Parathyroid adenoma (tissue), 2 donors: Measurements from ENCODE around the gene LGALS7.
"Not testable (repeated sequence)": the region's sequence is repeated elsewhere in the genome, so short reads cannot be mapped to it uniquely, and the experiment has no call there.

Experiments used
- H2AFZ ChIP-seq: fragments of 300-600 bp; sonication (generic); one replicate; pipeline ENCODE4 v1.7.0; 2017; ENCODE audit warnings: antibody characterized with exemption, mild to moderate bottlenecking
- H3K27ac ChIP-seq: fragments of 300-600 bp; sonication (generic); one replicate; pipeline ENCODE4 v1.7.0; 2017
- H3K27me3 ChIP-seq: fragments of 300-600 bp; sonication (generic); one replicate; pipeline ENCODE4 v1.7.0; 2017; ENCODE audit warnings: low read length; ENCODE audit not compliant: control insufficient read depth, insufficient read depth
- H3K36me3 ChIP-seq: fragments of 300-600 bp; sonication (generic); one replicate; pipeline ENCODE4 v1.7.0; 2017; ENCODE audit warnings: low read length; ENCODE audit not compliant: control insufficient read depth, insufficient read depth
- H3K4me1 ChIP-seq: fragments of 300-600 bp; sonication (generic); one replicate; pipeline ENCODE4 v1.7.0; 2017; ENCODE audit warnings: control low read depth
- H3K4me2 ChIP-seq: fragments of 300-600 bp; sonication (generic); one replicate; pipeline ENCODE4 v1.7.0; 2017; ENCODE audit warnings: low read length
- H3K4me3 ChIP-seq: fragments of 300-600 bp; sonication (generic); one replicate; pipeline ENCODE4 v1.7.0; 2017; ENCODE audit warnings: low read depth, low read length
- H3K79me2 ChIP-seq: fragments of 300-600 bp; sonication (generic); one replicate; pipeline ENCODE4 v1.7.0; 2017; ENCODE audit warnings: control low read depth
- H3K9ac ChIP-seq: fragments of 300-600 bp; sonication (generic); one replicate; pipeline ENCODE4 v1.7.0; 2017; ENCODE audit warnings: mild to moderate bottlenecking
- H3K9me3 ChIP-seq: fragments of 300-600 bp; sonication (generic); one replicate; pipeline ENCODE4 v1.7.0; 2017; ENCODE audit warnings: low read length; ENCODE audit not compliant: control insufficient read depth
- TF ChIP-seq, protein P1 (sequence below): fragments of 300-600 bp; sonication (generic); IDR thresholded peaks from one replicate; pipeline ENCODE4 v1.7.0; 2017; ENCODE audit warnings: antibody characterized with exemption, mild to moderate bottlenecking
- donor health status: primary hyperparathyroidism.

LGALS7 gene

DNA sequence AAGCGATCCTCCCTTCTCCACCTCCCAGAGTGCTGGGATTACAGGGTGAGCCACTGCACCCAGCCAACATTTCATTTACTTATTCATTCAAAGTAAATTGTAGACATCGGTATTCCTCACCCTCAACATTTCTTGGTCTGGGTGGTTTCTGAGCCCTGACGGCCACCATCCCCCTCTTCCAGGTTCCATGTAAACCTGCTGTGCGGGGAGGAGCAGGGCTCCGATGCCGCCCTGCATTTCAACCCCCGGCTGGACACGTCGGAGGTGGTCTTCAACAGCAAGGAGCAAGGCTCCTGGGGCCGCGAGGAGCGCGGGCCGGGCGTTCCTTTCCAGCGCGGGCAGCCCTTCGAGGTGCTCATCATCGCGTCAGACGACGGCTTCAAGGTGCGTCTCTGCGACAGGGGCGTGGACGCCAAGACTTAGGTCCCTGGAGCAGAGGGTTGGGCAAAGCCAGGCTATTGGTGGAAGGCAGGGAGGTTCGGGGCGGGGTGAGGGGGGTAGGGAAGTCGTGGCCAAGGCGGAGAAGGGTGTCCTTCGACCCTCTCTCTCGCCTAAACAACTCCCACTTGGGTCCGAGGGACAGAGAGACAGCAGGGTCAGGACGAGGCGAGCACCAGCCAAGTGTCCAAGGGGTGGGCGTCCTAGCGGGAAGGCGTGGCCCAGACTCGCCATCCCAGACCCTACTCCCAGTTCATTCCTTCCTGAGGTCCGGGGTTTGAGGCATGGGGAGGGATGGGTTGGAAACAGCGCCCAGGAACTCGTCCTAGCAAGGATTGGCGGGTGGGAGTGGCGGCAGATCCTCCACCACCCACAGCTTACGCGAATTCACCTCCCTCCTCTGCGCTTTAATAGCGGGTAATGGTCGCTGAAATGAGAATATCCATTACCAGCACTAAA, 17.4 kb upstream of the LGALS7 start:
- H3K9me3 ChIP-seq, H3K36me3 ChIP-seq, H3K9ac ChIP-seq, H3K27ac ChIP-seq, H3K4me2 ChIP-seq, H3K79me2 ChIP-seq, H2AFZ ChIP-seq, H3K4me3 ChIP-seq, H3K4me1 ChIP-seq, H3K27me3 ChIP-seq: not testable (repeated sequence)

DNA sequence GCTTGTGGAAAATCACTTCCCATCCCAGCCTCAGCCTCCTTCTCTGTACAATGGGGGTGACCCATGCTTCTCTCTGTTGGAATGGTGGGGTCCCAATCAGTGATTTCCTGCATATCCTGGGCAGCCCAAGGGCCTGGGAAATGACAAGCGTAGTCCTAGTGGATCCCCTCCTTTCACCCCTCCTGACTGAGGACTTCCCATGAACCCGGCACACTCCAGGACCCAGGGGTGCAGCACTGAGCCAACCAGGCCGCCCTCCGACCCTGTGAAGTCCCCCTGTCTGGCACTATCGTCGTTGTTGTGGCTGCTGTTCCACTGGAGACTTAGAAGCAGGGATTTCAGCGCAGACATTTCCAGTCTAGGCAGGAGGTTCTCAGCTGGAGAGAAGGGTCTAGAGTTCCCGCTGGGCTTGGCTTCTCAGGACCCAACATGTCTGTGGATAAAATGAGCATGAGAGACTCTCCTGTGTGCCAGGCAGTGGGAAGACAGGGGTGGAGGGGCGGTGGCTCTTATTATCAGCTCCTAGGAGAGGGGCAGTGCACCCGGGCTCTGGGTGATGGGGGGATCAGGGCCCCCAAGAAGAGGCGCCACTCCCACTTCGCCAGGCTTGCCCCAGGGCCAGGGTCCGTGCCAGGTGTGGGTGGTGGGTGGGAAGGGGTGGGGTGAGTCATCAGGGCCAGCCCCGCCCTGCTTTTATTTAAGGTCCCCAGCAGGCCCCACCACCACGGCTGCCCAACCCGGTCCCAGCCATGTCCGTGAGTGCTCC, 15.3 kb upstream of the LGALS7 start, which contains the start of gene LGALS7B:
Gene LGALS7B, plus strand, starts transcription at position 723 of the 766 bp plus-strand sequence. Its CDS starts 27 bp downstream, at position 750.
- no peak within 1 kb of the TSS for H3K4me3 ChIP-seq
- no peaks in the 10 kb centered on the region for H3K79me2 ChIP-seq
- no peak within 1 kb of the TSS for H3K4me2 ChIP-seq
- no peak within 1 kb of the TSS for H3K9ac ChIP-seq
- H3K4me1 ChIP-seq, result no peaks in the 10 kb centered on the region
- H2AFZ ChIP-seq, result no peak within 1 kb of the TSS
- no peak within 1 kb of the TSS for H3K27ac ChIP-seq
- TF ChIP-seq, protein P1, sequence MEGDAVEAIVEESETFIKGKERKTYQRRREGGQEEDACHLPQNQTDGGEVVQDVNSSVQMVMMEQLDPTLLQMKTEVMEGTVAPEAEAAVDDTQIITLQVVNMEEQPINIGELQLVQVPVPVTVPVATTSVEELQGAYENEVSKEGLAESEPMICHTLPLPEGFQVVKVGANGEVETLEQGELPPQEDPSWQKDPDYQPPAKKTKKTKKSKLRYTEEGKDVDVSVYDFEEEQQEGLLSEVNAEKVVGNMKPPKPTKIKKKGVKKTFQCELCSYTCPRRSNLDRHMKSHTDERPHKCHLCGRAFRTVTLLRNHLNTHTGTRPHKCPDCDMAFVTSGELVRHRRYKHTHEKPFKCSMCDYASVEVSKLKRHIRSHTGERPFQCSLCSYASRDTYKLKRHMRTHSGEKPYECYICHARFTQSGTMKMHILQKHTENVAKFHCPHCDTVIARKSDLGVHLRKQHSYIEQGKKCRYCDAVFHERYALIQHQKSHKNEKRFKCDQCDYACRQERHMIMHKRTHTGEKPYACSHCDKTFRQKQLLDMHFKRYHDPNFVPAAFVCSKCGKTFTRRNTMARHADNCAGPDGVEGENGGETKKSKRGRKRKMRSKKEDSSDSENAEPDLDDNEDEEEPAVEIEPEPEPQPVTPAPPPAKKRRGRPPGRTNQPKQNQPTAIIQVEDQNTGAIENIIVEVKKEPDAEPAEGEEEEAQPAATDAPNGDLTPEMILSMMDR, result no peak
- no peaks in the 10 kb centered on the region for H3K36me3 ChIP-seq
- H3K27me3 ChIP-seq, result no peaks in the 10 kb centered on the region
- no peaks in the 10 kb centered on the region for H3K9me3 ChIP-seq

DNA sequence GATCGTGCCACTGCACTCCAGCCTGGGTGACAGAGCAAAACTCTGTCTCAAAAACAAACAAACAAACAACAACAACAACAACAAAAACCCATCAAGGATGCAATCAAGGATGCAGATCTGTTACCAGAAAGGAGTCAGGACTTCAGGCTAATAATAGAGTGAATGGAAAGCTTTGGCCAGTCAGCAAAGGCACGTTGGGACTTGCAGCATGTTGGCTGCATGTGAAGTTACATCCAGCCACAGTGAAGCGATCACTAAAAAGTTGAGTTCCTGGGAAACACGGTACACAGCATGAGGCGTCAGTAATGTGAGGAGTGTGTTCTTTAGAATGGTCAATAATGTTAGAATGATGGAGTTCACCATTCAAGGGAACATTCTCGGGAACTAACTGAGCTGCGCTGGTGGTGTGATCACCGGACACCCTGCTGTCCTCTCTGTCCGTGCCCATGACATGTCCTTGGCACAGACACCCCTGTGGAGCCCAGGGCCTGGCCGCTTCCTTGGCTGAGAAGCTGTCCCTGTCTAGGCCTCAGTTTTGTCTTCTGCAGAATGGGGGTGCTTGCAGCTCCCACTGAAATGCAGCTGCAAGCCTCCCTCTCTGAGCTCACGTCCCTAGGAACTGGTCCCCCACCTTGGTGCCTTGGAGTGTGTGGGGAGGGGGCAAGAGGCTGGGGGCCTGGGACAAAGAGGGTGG, 13.4 kb upstream of the LGALS7 start:
- TF ChIP-seq, protein P1, result no peak

DNA sequence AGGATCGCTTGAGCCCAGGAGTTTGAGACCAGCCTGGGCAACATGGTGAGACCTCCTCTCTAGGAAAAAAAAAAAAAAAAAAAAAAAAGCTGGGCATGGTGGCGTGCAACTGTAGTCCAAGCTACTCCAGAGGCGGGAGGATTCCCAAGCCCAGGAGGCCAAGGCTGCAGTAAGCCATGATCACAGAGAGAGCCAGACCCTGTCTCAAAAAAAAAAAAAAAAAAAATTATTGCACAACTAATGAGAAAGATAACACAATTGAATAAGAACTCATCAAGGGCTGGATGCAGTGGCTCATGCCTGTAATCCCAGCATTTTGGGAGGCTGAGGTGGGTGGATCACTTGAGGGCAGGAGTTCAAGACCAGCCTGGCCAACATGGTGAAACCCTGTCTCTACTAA, 12.7 kb upstream of the LGALS7 start:
- not testable (repeated sequence) for H3K4me3 ChIP-seq, H3K9me3 ChIP-seq, H3K27ac ChIP-seq, H3K27me3 ChIP-seq, H3K36me3 ChIP-seq, H3K9ac ChIP-seq, H3K4me1 ChIP-seq, H3K4me2 ChIP-seq, H3K79me2 ChIP-seq, H2AFZ ChIP-seq

More for the DNA sequence above, 13.4 kb upstream of the LGALS7 start:
- Histone ChIP-seq H3K27me3 (no peaks in the 10 kb centered on the region), H3K36me3 (no peaks in the 10 kb centered on the region), H3K4me2 (no peak overlapping the region), H3K9me3 (no peaks in the 10 kb centered on the region), H3K9ac (no peak overlapping the region), H3K79me2 (no peaks in the 10 kb centered on the region), H3K27ac (no peak overlapping the region), H2AFZ (no peak overlapping the region), H3K4me1 (no peaks in the 10 kb centered on the region), H3K4me3 (no peak overlapping the region)

DNA sequence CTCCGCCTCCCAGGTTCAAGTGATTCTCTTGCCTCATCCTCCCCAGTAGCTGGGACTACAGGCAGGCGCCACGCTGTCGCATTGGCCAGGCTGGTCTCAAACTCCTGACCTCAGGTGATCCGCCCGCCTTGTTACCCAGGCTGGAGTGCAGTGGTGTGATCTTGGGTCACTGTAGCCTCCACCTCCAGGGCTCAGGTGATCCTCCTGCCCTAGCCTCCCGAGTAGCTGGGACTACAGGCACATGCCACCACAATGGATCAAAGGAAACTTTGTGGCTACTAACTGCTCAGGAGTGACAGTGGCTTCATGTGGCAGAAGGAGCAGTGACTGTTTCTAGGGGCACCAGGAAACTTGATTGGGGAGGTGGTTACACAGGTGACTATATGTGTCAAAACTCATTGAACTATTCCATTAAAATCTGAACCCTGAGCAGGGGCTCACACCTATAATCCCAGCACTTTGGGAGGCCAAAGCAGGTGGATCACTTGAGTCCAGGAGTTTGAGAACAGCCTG, 11.9 kb upstream of the LGALS7 start:
- no peak overlapping the region for H3K9ac ChIP-seq
- no peaks in the 10 kb centered on the region for H3K27me3 ChIP-seq
- H3K36me3 ChIP-seq, result no peaks in the 10 kb centered on the region
- H3K9me3 ChIP-seq, result no peaks in the 10 kb centered on the region
- H3K4me1 ChIP-seq, result no peaks in the 10 kb centered on the region
- TF ChIP-seq, protein P1, result no peak
- H3K27ac ChIP-seq, result no peak overlapping the region
- no peak overlapping the region for H2AFZ ChIP-seq
- H3K4me3 ChIP-seq, result no peak overlapping the region
- no peak overlapping the region for H3K4me2 ChIP-seq
- no peaks in the 10 kb centered on the region for H3K79me2 ChIP-seq
